ENCODE measurements around the gene GAS7. TPM values are rescaled to one million over a fixed set of nuclear protein-coding genes. Genes with fewer than 3 reads are reported as not detected.

GAS7 gene
- polyA plus RNA-seq, 1 donor (not counting 4 experiments of a cell fraction or from before 2014, with no cell fraction given) = 0.10 TPM

DNA sequence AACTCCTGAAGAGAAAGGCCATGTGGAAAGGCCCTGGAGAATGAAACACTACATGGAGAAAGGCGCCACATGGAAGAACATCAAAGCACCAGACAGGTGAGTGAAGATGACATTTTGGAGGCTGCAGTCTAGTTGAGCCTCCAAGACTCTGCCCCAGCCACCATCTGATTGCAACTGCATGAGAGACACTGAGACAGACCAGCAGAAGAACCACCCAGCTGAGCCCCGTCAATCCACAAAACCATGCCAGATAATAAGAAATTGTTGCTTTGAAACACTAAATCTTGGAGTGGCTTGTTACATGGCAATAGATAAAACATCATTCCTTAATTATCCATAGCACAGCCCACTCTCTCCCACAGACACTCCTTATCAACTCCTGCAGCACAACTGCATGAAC lies 4.8 kb downstream of the GAS7 start:
- Histone ChIP-seq H4K20me1 (ENCODE audit: control insufficient read depth, extremely low read depth, insufficient read depth, low read length) (no peaks in the 10 kb centered on the region), H3K27me3 (ENCODE audit: control insufficient read depth, extremely low read depth, insufficient read depth, low read length) (peaks cover 23% of the 10 kb centered on the region), H3K9me3 (ENCODE audit: control insufficient read depth, low read depth, low read length) (peaks cover 3% of the 10 kb centered on the region), H3K9ac (ENCODE audit: control insufficient read depth, extremely low read depth, insufficient read depth, low read length) (no peak overlapping the region), H3K9me1 (ENCODE audit: control insufficient read depth, extremely low read depth, insufficient read depth, low read length) (no peaks in the 10 kb centered on the region), H3K27ac (ENCODE audit: control insufficient read depth, insufficient read depth, low read length) (no peak overlapping the region), H3K4me1 (ENCODE audit: control insufficient read depth, extremely low read depth, insufficient read depth, low read length) (no peaks in the 10 kb centered on the region), H3K4me3 (ENCODE audit: control insufficient read depth in 2 of 3, extremely low read depth in 1 of 3, insufficient read depth in 2 of 3, low read depth in 1 of 3, low read length in 3 of 3) (no peak overlapping the region), H3K4me2 (ENCODE audit: control insufficient read depth, extremely low read depth, insufficient read depth, low read depth, low read length) (no peak overlapping the region), H3K79me2 (ENCODE audit: control insufficient read depth, insufficient read depth, low read length) (no peaks in the 10 kb centered on the region), H2AFZ (ENCODE audit: control insufficient read depth, low read length) (no peak overlapping the region), H3K36me3 (ENCODE audit: control insufficient read depth in 2 of 2, extremely low read depth in 1 of 2, insufficient read depth in 2 of 2, low read length in 2 of 2) (no peaks in the 10 kb centered on the region)
- dilution Hi-C loops (cut with MboI; ENCODE audit: extremely low pct_ligation_motif_present, low sequenced_read_pairs) = no loop called here
- no peak for TF ChIP-seq EZH2 (IDR thresholded peaks at IDR 0.05; ENCODE audit: low read length)
- TF ChIP-seq, protein P1, sequence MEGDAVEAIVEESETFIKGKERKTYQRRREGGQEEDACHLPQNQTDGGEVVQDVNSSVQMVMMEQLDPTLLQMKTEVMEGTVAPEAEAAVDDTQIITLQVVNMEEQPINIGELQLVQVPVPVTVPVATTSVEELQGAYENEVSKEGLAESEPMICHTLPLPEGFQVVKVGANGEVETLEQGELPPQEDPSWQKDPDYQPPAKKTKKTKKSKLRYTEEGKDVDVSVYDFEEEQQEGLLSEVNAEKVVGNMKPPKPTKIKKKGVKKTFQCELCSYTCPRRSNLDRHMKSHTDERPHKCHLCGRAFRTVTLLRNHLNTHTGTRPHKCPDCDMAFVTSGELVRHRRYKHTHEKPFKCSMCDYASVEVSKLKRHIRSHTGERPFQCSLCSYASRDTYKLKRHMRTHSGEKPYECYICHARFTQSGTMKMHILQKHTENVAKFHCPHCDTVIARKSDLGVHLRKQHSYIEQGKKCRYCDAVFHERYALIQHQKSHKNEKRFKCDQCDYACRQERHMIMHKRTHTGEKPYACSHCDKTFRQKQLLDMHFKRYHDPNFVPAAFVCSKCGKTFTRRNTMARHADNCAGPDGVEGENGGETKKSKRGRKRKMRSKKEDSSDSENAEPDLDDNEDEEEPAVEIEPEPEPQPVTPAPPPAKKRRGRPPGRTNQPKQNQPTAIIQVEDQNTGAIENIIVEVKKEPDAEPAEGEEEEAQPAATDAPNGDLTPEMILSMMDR (optimal IDR thresholded peaks at IDR 0.05 in 1 of 3, IDR thresholded peaks at IDR 0.05 in 1 of 3, conservative IDR thresholded peaks at IDR 0.05 in 1 of 3; ENCODE audit: extremely low read depth in 1 of 3, insufficient read depth in 2 of 3, low read length in 3 of 3) = no peak
- DNase-seq (ENCODE audit: low read depth, low spot score) (no peak), FAIRE-seq (no peak)

- Histone ChIP-seq H3K4me3 (ENCODE audit: control insufficient read depth in 2 of 3, extremely low read depth in 1 of 3, insufficient read depth in 2 of 3, low read depth in 1 of 3, low read length in 3 of 3) (no peak overlapping the region), H2AFZ (ENCODE audit: control insufficient read depth, low read length) (no peak overlapping the region), H3K9me3 (ENCODE audit: control insufficient read depth, low read depth, low read length) (peaks cover 3% of the 10 kb centered on the region), H3K4me2 (ENCODE audit: control insufficient read depth, extremely low read depth, insufficient read depth, low read depth, low read length) (no peak overlapping the region), H3K79me2 (ENCODE audit: control insufficient read depth, insufficient read depth, low read length) (no peaks in the 10 kb centered on the region), H3K9me1 (ENCODE audit: control insufficient read depth, extremely low read depth, insufficient read depth, low read length) (no peaks in the 10 kb centered on the region), H3K27me3 (ENCODE audit: control insufficient read depth, extremely low read depth, insufficient read depth, low read length) (peaks cover 19% of the 10 kb centered on the region), H4K20me1 (ENCODE audit: control insufficient read depth, extremely low read depth, insufficient read depth, low read length) (no peaks in the 10 kb centered on the region), H3K4me1 (ENCODE audit: control insufficient read depth, extremely low read depth, insufficient read depth, low read length) (no peaks in the 10 kb centered on the region), H3K27ac (ENCODE audit: control insufficient read depth, insufficient read depth, low read length) (no peak overlapping the region), H3K9ac (ENCODE audit: control insufficient read depth, extremely low read depth, insufficient read depth, low read length) (no peak overlapping the region), H3K36me3 (ENCODE audit: control insufficient read depth in 2 of 2, extremely low read depth in 1 of 2, insufficient read depth in 2 of 2, low read length in 2 of 2) (no peaks in the 10 kb centered on the region)
- dilution Hi-C loops (cut with MboI; ENCODE audit: extremely low pct_ligation_motif_present, low sequenced_read_pairs) = no loop called here
- no peak for DNase-seq (ENCODE audit: low read depth, low spot score)
- no peak for TF ChIP-seq EZH2 (IDR thresholded peaks at IDR 0.05; ENCODE audit: low read length)
- TF ChIP-seq, protein P1 (optimal IDR thresholded peaks at IDR 0.05 in 1 of 3, IDR thresholded peaks at IDR 0.05 in 1 of 3, conservative IDR thresholded peaks at IDR 0.05 in 1 of 3; ENCODE audit: extremely low read depth in 1 of 3, insufficient read depth in 2 of 3, low read length in 3 of 3) = no peak
- no peak for FAIRE-seq
Measured at GRCh38 chr17:10192972-10193371, 5.4 kb downstream of the GAS7 start.

Data from keratinocyte (primary cell).